Neural cell (in vitro differentiated cells): ENCODE measurements around the gene SERP1. TPM values are rescaled to one million over a fixed set of nuclear protein-coding genes. Genes with fewer than 3 reads are reported as not detected.

ENCODE experiments used
- H2AFZ ChIP-seq: fragments of 200-600, 300-800 bp; sonication (generic), shearing (Covaris generic); 2 replicates; pipeline ENCODE4 v1.6.0; 2014; ENCODE audit warnings: low read depth, mild to moderate bottlenecking, antibody characterized with exemption, low read length, moderate library complexity
- H3F3A ChIP-seq: fragments of 200-600 bp; shearing (Covaris generic); 2 replicates; pipeline ENCODE4 v1.6.1; 2016; ENCODE audit warnings: mild to moderate bottlenecking, moderate library complexity, mixed read lengths, antibody characterized with exemption, low read length; ENCODE audit not compliant: insufficient read depth, poor library complexity, severe bottlenecking
- H3K27ac ChIP-seq: fragments of 200-600, 300-800 bp; sonication (generic), shearing (Covaris generic); 2 replicates; pipeline ENCODE4 v1.5.1; 2014; ENCODE audit warnings: mild to moderate bottlenecking, low read length, moderate library complexity
- H3K27me3 ChIP-seq: fragments of 300-800, 200-600 bp; sonication (generic), shearing (Covaris generic); 2 replicates; pipeline ENCODE4 v1.6.0; 2014; ENCODE audit warnings: mild to moderate bottlenecking, low read depth, low read length, moderate library complexity; ENCODE audit not compliant: insufficient read depth
- H3K36me3 ChIP-seq: fragments of 300-800, 200-600 bp; sonication (generic), shearing (Covaris generic); 2 replicates; pipeline ENCODE4 v1.5.1; 2014; ENCODE audit warnings: mild to moderate bottlenecking, antibody characterized with exemption, low read length, moderate library complexity; ENCODE audit not compliant: insufficient read depth
- H3K4me2 ChIP-seq: fragments of 300-800, 200-600 bp; sonication (generic), shearing (Covaris generic); 2 replicates; pipeline ENCODE4 v1.6.0; 2014; ENCODE audit warnings: mild to moderate bottlenecking, low read length
- H3K4me3 ChIP-seq: fragments of 300-800, 200-600 bp; sonication (generic), shearing (Covaris generic); 2 replicates; pipeline ENCODE4 v1.5.1; 2014; ENCODE audit warnings: mild to moderate bottlenecking, low read length, moderate library complexity
- H3K79me2 ChIP-seq: fragments of 200-600 bp; shearing (Covaris generic); replicated peaks from 2 replicates; pipeline ENCODE4 v1.6.0; 2014; ENCODE audit warnings: mild to moderate bottlenecking, low read length, moderate library complexity; ENCODE audit not compliant: insufficient read depth
- H3K9ac ChIP-seq: fragments of 300-800, 200-600 bp; sonication (generic), shearing (Covaris generic); 2 replicates; pipeline ENCODE4 v1.6.1; 2016; ENCODE audit warnings: mild to moderate bottlenecking, low read length, mixed read lengths
- H3K9me2 ChIP-seq: fragments of 200-600 bp; shearing (Covaris generic); 2 replicates; pipeline ENCODE4 v1.6.1; 2016; ENCODE audit warnings: mild to moderate bottlenecking, low read length, mixed read lengths; ENCODE audit not compliant: insufficient read depth
- H3K9me3 ChIP-seq: fragments of 200-600, 300-800 bp; sonication (generic), shearing (Covaris generic); 2 replicates; pipeline ENCODE4 v1.6.1; 2016; ENCODE audit warnings: mild to moderate bottlenecking, mixed run types, low read length, moderate library complexity, mixed read lengths
- H4K20me1 ChIP-seq: fragments of 200-600 bp; shearing (Covaris generic); 2 replicates; pipeline ENCODE4 v1.6.1; 2016; ENCODE audit warnings: mild to moderate bottlenecking, mixed run types; ENCODE audit not compliant: insufficient read depth
- EP300 ChIP-seq: fragments of 450-650 bp; conservative IDR thresholded peaks from 2 replicates; pipeline ENCODE4 v1.6.1; 2014; ENCODE audit warnings: antibody characterized with exemption, mild to moderate bottlenecking, moderate library complexity; ENCODE audit not compliant: poor library complexity, severe bottlenecking
- EZH2 ChIP-seq: fragments of 200-600, 300-800 bp; shearing (Covaris generic), sonication (generic); IDR thresholded peaks from 2 replicates; pipeline ENCODE4 v1.6.1; 2014; ENCODE audit warnings: antibody characterized with exemption, low read length, borderline replicate concordance, mild to moderate bottlenecking; ENCODE audit not compliant: insufficient read depth, poor library complexity, severe bottlenecking
- MXI1 ChIP-seq: fragments of 450-650 bp; conservative IDR thresholded peaks from 2 replicates; pipeline ENCODE4 v1.6.1; 2014; ENCODE audit warnings: antibody characterized with exemption, mild to moderate bottlenecking; ENCODE audit not compliant: poor library complexity, severe bottlenecking
- POLR2AphosphoS5 ChIP-seq: IDR thresholded peaks from 2 replicates; pipeline ENCODE4 v1.6.1; 2012
- RAD21 ChIP-seq: fragments of 450-650 bp; conservative IDR thresholded peaks from 2 replicates; pipeline ENCODE4 v1.6.1; 2014; ENCODE audit warnings: antibody characterized with exemption, mild to moderate bottlenecking, moderate library complexity
- SMC3 ChIP-seq: fragments of 450-650 bp; conservative IDR thresholded peaks from 2 replicates; pipeline ENCODE4 v1.6.1; 2014; ENCODE audit warnings: antibody characterized with exemption, mild to moderate bottlenecking, moderate library complexity; ENCODE audit not compliant: poor library complexity
- TAF1 ChIP-seq: IDR thresholded peaks from 2 replicates; pipeline ENCODE4 v1.6.1; 2012; ENCODE audit warnings: low read depth
- polyA plus RNA-seq: library from polyadenylated mRNA; depleted of rRNA; stranded (reverse); fragments of >200 nt; gene quantifications from 2 replicates; pipeline ENCODE4 v1.2.3, GENCODE V29; 2014
- TF ChIP-seq, protein P1 (sequence below): IDR thresholded peaks from 2 replicates; pipeline ENCODE4 v1.6.1; 2012; ENCODE audit warnings: borderline replicate concordance
- TF ChIP-seq, protein P2 (sequence below): fragments of 450-650 bp; IDR thresholded peaks from 2 replicates; pipeline ENCODE4 v1.5.1; 2014; ENCODE audit warnings: antibody characterized with exemption, mild to moderate bottlenecking, moderate library complexity; ENCODE audit not compliant: poor library complexity, severe bottlenecking

SERP1 gene
- polyA plus RNA-seq, 1 donor from 2014 or later, result 120 TPM

GRCh38 chr3:150544726-150545125 is 1.6 kb downstream of the SERP1 start (continued):
- TF ChIP-seq, protein P1, sequence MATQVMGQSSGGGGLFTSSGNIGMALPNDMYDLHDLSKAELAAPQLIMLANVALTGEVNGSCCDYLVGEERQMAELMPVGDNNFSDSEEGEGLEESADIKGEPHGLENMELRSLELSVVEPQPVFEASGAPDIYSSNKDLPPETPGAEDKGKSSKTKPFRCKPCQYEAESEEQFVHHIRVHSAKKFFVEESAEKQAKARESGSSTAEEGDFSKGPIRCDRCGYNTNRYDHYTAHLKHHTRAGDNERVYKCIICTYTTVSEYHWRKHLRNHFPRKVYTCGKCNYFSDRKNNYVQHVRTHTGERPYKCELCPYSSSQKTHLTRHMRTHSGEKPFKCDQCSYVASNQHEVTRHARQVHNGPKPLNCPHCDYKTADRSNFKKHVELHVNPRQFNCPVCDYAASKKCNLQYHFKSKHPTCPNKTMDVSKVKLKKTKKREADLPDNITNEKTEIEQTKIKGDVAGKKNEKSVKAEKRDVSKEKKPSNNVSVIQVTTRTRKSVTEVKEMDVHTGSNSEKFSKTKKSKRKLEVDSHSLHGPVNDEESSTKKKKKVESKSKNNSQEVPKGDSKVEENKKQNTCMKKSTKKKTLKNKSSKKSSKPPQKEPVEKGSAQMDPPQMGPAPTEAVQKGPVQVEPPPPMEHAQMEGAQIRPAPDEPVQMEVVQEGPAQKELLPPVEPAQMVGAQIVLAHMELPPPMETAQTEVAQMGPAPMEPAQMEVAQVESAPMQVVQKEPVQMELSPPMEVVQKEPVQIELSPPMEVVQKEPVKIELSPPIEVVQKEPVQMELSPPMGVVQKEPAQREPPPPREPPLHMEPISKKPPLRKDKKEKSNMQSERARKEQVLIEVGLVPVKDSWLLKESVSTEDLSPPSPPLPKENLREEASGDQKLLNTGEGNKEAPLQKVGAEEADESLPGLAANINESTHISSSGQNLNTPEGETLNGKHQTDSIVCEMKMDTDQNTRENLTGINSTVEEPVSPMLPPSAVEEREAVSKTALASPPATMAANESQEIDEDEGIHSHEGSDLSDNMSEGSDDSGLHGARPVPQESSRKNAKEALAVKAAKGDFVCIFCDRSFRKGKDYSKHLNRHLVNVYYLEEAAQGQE, result no peak
- no peak for TF ChIP-seq RAD21

DNA sequence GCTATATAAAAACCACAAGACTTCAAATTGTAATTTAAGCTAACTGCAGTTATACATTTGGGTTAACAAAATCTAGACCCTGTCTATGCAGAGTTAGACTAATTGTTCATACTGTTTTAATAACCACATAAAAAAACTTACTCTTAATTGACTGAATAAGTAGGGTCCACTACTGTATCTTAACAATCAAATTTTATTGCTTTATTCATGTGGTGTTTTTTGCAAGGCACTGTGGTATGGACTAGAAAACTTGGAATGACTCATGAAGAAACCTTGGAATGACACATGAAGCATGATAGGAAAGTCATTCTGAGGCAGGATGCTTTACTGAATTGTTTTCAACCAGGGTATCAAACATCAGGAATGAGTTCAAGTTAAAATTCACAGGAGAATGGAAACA is 2.3 kb downstream of the SERP1 start:
- peaks cover 49% of the 10 kb centered on the region for H3K79me2 ChIP-seq
- H3K4me2 ChIP-seq, result peak overlapping the region; percentile 96

More for the DNA sequence above, 2.3 kb downstream of the SERP1 start:
- peaks cover 6% of the 10 kb centered on the region for H3K36me3 ChIP-seq
- H3K9me3 ChIP-seq, result no peaks in the 10 kb centered on the region
- H3K27me3 ChIP-seq, result no peaks in the 10 kb centered on the region
- no peak overlapping the region for H3K27ac ChIP-seq
- TF ChIP-seq, protein P1, result no peak
- no peak for TF ChIP-seq POLR2AphosphoS5
- no peak for TF ChIP-seq EZH2
- TF ChIP-seq MXI1, result no peak
- no peak for TF ChIP-seq RAD21
- TF ChIP-seq EP300, result no peak
- TF ChIP-seq SMC3, result no peak
- TF ChIP-seq, protein P2, sequence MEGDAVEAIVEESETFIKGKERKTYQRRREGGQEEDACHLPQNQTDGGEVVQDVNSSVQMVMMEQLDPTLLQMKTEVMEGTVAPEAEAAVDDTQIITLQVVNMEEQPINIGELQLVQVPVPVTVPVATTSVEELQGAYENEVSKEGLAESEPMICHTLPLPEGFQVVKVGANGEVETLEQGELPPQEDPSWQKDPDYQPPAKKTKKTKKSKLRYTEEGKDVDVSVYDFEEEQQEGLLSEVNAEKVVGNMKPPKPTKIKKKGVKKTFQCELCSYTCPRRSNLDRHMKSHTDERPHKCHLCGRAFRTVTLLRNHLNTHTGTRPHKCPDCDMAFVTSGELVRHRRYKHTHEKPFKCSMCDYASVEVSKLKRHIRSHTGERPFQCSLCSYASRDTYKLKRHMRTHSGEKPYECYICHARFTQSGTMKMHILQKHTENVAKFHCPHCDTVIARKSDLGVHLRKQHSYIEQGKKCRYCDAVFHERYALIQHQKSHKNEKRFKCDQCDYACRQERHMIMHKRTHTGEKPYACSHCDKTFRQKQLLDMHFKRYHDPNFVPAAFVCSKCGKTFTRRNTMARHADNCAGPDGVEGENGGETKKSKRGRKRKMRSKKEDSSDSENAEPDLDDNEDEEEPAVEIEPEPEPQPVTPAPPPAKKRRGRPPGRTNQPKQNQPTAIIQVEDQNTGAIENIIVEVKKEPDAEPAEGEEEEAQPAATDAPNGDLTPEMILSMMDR, result no peak
- no peak for TF ChIP-seq TAF1
- H3K9ac ChIP-seq, result peak overlapping the region; percentile 96
- peak overlapping the region; percentile 94 for H3K4me3 ChIP-seq
- no peaks in the 10 kb centered on the region for H4K20me1 ChIP-seq
- H2AFZ ChIP-seq, result no peak overlapping the region
- H3F3A ChIP-seq, result no peaks in the 10 kb centered on the region
- H3K9me2 ChIP-seq, result no peaks in the 10 kb centered on the region
